OCI-LY1 (cell line): Measurements from ENCODE around the gene ARFGAP2.

Experiments
- H2AFZ ChIP-seq: fragments of 200-600 bp; sonication (generic), shearing (Covaris generic); 2 replicates; pipeline ENCODE4 v1.6.0; 2014; ENCODE audit warnings: antibody characterized with exemption, mild to moderate bottlenecking, low read length
- H3F3A ChIP-seq: fragments of 200-600 bp; sonication (generic), shearing (Covaris generic); 2 replicates; pipeline ENCODE4 v1.6.0; 2014; ENCODE audit warnings: mild to moderate bottlenecking, antibody characterized with exemption, low read length, moderate library complexity; ENCODE audit not compliant: insufficient read depth
- H3K27ac ChIP-seq: fragments of 200-600 bp; sonication (generic); 2 replicates; pipeline ENCODE4 v1.5.1; 2014; ENCODE audit warnings: low read length, mixed run types, mild to moderate bottlenecking, low read depth; ENCODE audit not compliant: poor library complexity, severe bottlenecking
- H3K27me3 ChIP-seq: fragments of 200-600 bp; sonication (generic); 2 replicates; pipeline ENCODE4 v1.6.0; 2014; ENCODE audit warnings: antibody characterized with exemption, mild to moderate bottlenecking, low read length, moderate library complexity; ENCODE audit not compliant: insufficient read depth
- H3K36me3 ChIP-seq: fragments of 200-600 bp; sonication (generic); 2 replicates; pipeline ENCODE4 v1.6.1; 2014; ENCODE audit warnings: mild to moderate bottlenecking, antibody characterized with exemption, low read length, moderate library complexity, mixed read lengths; ENCODE audit not compliant: insufficient read depth
- H3K4me1 ChIP-seq: fragments of 200-600 bp; sonication (generic); 2 replicates; pipeline ENCODE4 v1.5.1; 2014; ENCODE audit warnings: mild to moderate bottlenecking, low read length, moderate library complexity; ENCODE audit not compliant: insufficient read depth, severe bottlenecking
- H3K4me2 ChIP-seq: fragments of 200-600 bp; sonication (generic), shearing (Covaris generic); 2 replicates; pipeline ENCODE4 v1.6.1; 2014; ENCODE audit warnings: low read length
- H3K4me3 ChIP-seq: fragments of 200-600 bp; sonication (generic); 2 replicates; pipeline ENCODE4 v1.5.1; 2014; ENCODE audit warnings: low read length, low read depth, mild to moderate bottlenecking, mixed read lengths; ENCODE audit not compliant: poor library complexity, severe bottlenecking
- H3K79me2 ChIP-seq: fragments of 200-600 bp; shearing (Covaris generic); 2 replicates; pipeline ENCODE4 v1.6.1; 2016; ENCODE audit warnings: mixed run types, low read length, mixed read lengths; ENCODE audit not compliant: insufficient read depth
- H3K9ac ChIP-seq: fragments of 200-600 bp; sonication (generic), shearing (Covaris generic); 2 replicates; pipeline ENCODE4 v1.6.1; 2014; ENCODE audit warnings: mild to moderate bottlenecking, low read length, mixed read lengths
- H3K9me2 ChIP-seq: fragments of 200-600 bp; sonication (generic), shearing (Covaris generic); 2 replicates; pipeline ENCODE4 v1.6.1; 2014; ENCODE audit warnings: low read depth, mild to moderate bottlenecking, low read length, mixed read lengths
- H3K9me3 ChIP-seq: fragments of 200-600 bp; shearing (Covaris generic); 2 replicates; pipeline ENCODE4 v1.6.1; 2014; ENCODE audit warnings: low read length, mixed read lengths
- H4K20me1 ChIP-seq: fragments of 200-600 bp; sonication (generic), shearing (Covaris generic); 2 replicates; pipeline ENCODE4 v1.6.0; 2016; ENCODE audit warnings: mild to moderate bottlenecking, low read length; ENCODE audit not compliant: insufficient read depth
- CTCF ChIP-seq: fragments of 200-600 bp; sonication (generic), shearing (Covaris generic); IDR thresholded peaks from 2 replicates; pipeline ENCODE4 v1.5.1; 2017; ENCODE audit warnings: mild to moderate bottlenecking, antibody characterized with exemption, low read length, moderate library complexity, mixed read lengths
- EZH2 ChIP-seq: fragments of 200-600 bp; sonication (generic), shearing (Covaris generic); IDR thresholded peaks from 2 replicates; pipeline ENCODE4 v1.8.0; 2017; ENCODE audit warnings: borderline replicate concordance, mixed run types, mild to moderate bottlenecking, antibody characterized with exemption, low read length, moderate library complexity, mixed read lengths

The ARFGAP2 gene

GRCh38 chr11:47184711-47185304, 8.1 kb upstream of the ARFGAP2 start:
- peaks cover 10% of the 10 kb centered on the region; the same call in 1 of the 2 replicates for H3K27me3 ChIP-seq
- H3K9me2 ChIP-seq = no peaks in the 10 kb centered on the region
- no peaks in the 10 kb centered on the region for H3K9me3 ChIP-seq
- TF ChIP-seq CTCF (no peak), EZH2 (no peak)
- H3K4me1 ChIP-seq = peaks cover 16% of the 10 kb centered on the region
- H3F3A ChIP-seq = no peaks in the 10 kb centered on the region
- no peak overlapping the region for H3K4me3 ChIP-seq
- H4K20me1 ChIP-seq = no peaks in the 10 kb centered on the region
- H3K4me2 ChIP-seq = no peak overlapping the region
- no peak overlapping the region for H3K27ac ChIP-seq
- no peak overlapping the region for H3K9ac ChIP-seq
- no peaks in the 10 kb centered on the region for H3K36me3 ChIP-seq
- H2AFZ ChIP-seq = no peak overlapping the region
- H3K79me2 ChIP-seq = no peaks in the 10 kb centered on the region

- no peak overlapping the region for H3K4me2 ChIP-seq
- no peak overlapping the region for H2AFZ ChIP-seq
- no peak overlapping the region for H3K9ac ChIP-seq
- H3F3A ChIP-seq = no peaks in the 10 kb centered on the region
- H3K4me1 ChIP-seq = peaks cover 16% of the 10 kb centered on the region
- H3K9me3 ChIP-seq = no peaks in the 10 kb centered on the region
- no peak overlapping the region for H3K4me3 ChIP-seq
- no peak overlapping the region for H3K27ac ChIP-seq
- H4K20me1 ChIP-seq = no peaks in the 10 kb centered on the region
- no peaks in the 10 kb centered on the region for H3K79me2 ChIP-seq
- no peaks in the 10 kb centered on the region for H3K36me3 ChIP-seq
- peaks cover 10% of the 10 kb centered on the region; the same call in 1 of the 2 replicates for H3K27me3 ChIP-seq
- no peak for TF ChIP-seq CTCF
- no peak for TF ChIP-seq EZH2
- no peaks in the 10 kb centered on the region for H3K9me2 ChIP-seq
Measured at GRCh38 chr11:47183969-47184368, 7.3 kb upstream of the ARFGAP2 start.

GRCh38 chr11:47183031-47183856, 6.6 kb upstream of the ARFGAP2 start:
- peaks cover 16% of the 10 kb centered on the region for H3K4me1 ChIP-seq

More at GRCh38 chr11:47183031-47183856, 6.6 kb upstream of the ARFGAP2 start:
- Histone ChIP-seq H3K4me2 (no peak overlapping the region), H3K27me3 (peaks cover 10% of the 10 kb centered on the region; the same call in 1 of the 2 replicates), H3K4me3 (no peak overlapping the region), H4K20me1 (no peaks in the 10 kb centered on the region), H3K27ac (no peak overlapping the region), H3K36me3 (no peaks in the 10 kb centered on the region), H3K9me2 (no peaks in the 10 kb centered on the region), H3K9me3 (no peaks in the 10 kb centered on the region), H3F3A (no peaks in the 10 kb centered on the region), H2AFZ (no peak overlapping the region), H3K9ac (no peak overlapping the region), H3K79me2 (no peaks in the 10 kb centered on the region)
- no peak for TF ChIP-seq EZH2
- TF ChIP-seq CTCF = no peak
